ENCODE results near the gene PDLIM1. TPM values are rescaled to one million over a fixed set of nuclear protein-coding genes. Genes with fewer than 3 reads are reported as not detected.

PDLIM1 gene
- polyA plus RNA-seq, 1 donor (not counting 4 experiments of a cell fraction or from before 2014, with no cell fraction given) = 298 TPM

- TF ChIP-seq EZH2 (IDR thresholded peaks at IDR 0.05; ENCODE audit: low read length) = no peak
- TF ChIP-seq, protein P1, sequence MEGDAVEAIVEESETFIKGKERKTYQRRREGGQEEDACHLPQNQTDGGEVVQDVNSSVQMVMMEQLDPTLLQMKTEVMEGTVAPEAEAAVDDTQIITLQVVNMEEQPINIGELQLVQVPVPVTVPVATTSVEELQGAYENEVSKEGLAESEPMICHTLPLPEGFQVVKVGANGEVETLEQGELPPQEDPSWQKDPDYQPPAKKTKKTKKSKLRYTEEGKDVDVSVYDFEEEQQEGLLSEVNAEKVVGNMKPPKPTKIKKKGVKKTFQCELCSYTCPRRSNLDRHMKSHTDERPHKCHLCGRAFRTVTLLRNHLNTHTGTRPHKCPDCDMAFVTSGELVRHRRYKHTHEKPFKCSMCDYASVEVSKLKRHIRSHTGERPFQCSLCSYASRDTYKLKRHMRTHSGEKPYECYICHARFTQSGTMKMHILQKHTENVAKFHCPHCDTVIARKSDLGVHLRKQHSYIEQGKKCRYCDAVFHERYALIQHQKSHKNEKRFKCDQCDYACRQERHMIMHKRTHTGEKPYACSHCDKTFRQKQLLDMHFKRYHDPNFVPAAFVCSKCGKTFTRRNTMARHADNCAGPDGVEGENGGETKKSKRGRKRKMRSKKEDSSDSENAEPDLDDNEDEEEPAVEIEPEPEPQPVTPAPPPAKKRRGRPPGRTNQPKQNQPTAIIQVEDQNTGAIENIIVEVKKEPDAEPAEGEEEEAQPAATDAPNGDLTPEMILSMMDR (optimal IDR thresholded peaks at IDR 0.05 in 1 of 3, IDR thresholded peaks at IDR 0.05 in 1 of 3, conservative IDR thresholded peaks at IDR 0.05 in 1 of 3; ENCODE audit: extremely low read depth in 1 of 3, insufficient read depth in 2 of 3, low read length in 3 of 3) = no peak
- H2AFZ ChIP-seq (ENCODE audit: control insufficient read depth, low read length) = no peak overlapping the region
- H3K36me3 ChIP-seq (ENCODE audit: control insufficient read depth in 2 of 2, extremely low read depth in 1 of 2, insufficient read depth in 2 of 2, low read length in 2 of 2) = no peaks in the 10 kb centered on the region
- no peaks in the 10 kb centered on the region for H4K20me1 ChIP-seq (ENCODE audit: control insufficient read depth, extremely low read depth, insufficient read depth, low read length)
- no peak overlapping the region for H3K9ac ChIP-seq (ENCODE audit: control insufficient read depth, extremely low read depth, insufficient read depth, low read length)
- no peaks in the 10 kb centered on the region for H3K9me1 ChIP-seq (ENCODE audit: control insufficient read depth, extremely low read depth, insufficient read depth, low read length)
- no peak overlapping the region for H3K4me3 ChIP-seq (ENCODE audit: control insufficient read depth in 2 of 3, extremely low read depth in 1 of 3, insufficient read depth in 2 of 3, low read depth in 1 of 3, low read length in 3 of 3)
- DNase-seq (ENCODE audit: low read depth, low spot score) (no peak), FAIRE-seq (peak; percentile 17)
- peaks cover 5% of the 10 kb centered on the region for H3K27me3 ChIP-seq (ENCODE audit: control insufficient read depth, extremely low read depth, insufficient read depth, low read length)
- no peaks in the 10 kb centered on the region for H3K4me1 ChIP-seq (ENCODE audit: control insufficient read depth, extremely low read depth, insufficient read depth, low read length)
- dilution Hi-C loops (cut with MboI; ENCODE audit: extremely low pct_ligation_motif_present, low sequenced_read_pairs) = no loop called here
- H3K79me2 ChIP-seq (ENCODE audit: control insufficient read depth, insufficient read depth, low read length) = no peaks in the 10 kb centered on the region
- peak overlapping the region; percentile 23 for H3K4me2 ChIP-seq (ENCODE audit: control insufficient read depth, extremely low read depth, insufficient read depth, low read depth, low read length)
- H3K27ac ChIP-seq (ENCODE audit: control insufficient read depth, insufficient read depth, low read length) = no peak overlapping the region
- H3K9me3 ChIP-seq (ENCODE audit: control insufficient read depth, low read depth, low read length) = no peaks in the 10 kb centered on the region
Measured at GRCh38 chr10:95327367-95327766, 36.6 kb upstream of the PDLIM1 start.

- Histone ChIP-seq H3K27me3 (ENCODE audit: control insufficient read depth, extremely low read depth, insufficient read depth, low read length) (peaks cover 5% of the 10 kb centered on the region), H3K4me3 (ENCODE audit: control insufficient read depth in 2 of 3, extremely low read depth in 1 of 3, insufficient read depth in 2 of 3, low read depth in 1 of 3, low read length in 3 of 3) (no peak overlapping the region), H3K36me3 (ENCODE audit: control insufficient read depth in 2 of 2, extremely low read depth in 1 of 2, insufficient read depth in 2 of 2, low read length in 2 of 2) (no peaks in the 10 kb centered on the region), H3K4me2 (ENCODE audit: control insufficient read depth, extremely low read depth, insufficient read depth, low read depth, low read length) (no peak overlapping the region), H3K79me2 (ENCODE audit: control insufficient read depth, insufficient read depth, low read length) (no peaks in the 10 kb centered on the region), H2AFZ (ENCODE audit: control insufficient read depth, low read length) (no peak overlapping the region), H3K27ac (ENCODE audit: control insufficient read depth, insufficient read depth, low read length) (no peak overlapping the region), H3K9me3 (ENCODE audit: control insufficient read depth, low read depth, low read length) (no peaks in the 10 kb centered on the region), H3K4me1 (ENCODE audit: control insufficient read depth, extremely low read depth, insufficient read depth, low read length) (no peaks in the 10 kb centered on the region), H4K20me1 (ENCODE audit: control insufficient read depth, extremely low read depth, insufficient read depth, low read length) (no peaks in the 10 kb centered on the region), H3K9me1 (ENCODE audit: control insufficient read depth, extremely low read depth, insufficient read depth, low read length) (no peaks in the 10 kb centered on the region), H3K9ac (ENCODE audit: control insufficient read depth, extremely low read depth, insufficient read depth, low read length) (no peak overlapping the region)
- dilution Hi-C loops (cut with MboI; ENCODE audit: extremely low pct_ligation_motif_present, low sequenced_read_pairs) = no loop called here
- DNase-seq (ENCODE audit: low read depth, low spot score) = no peak
- no peak for TF ChIP-seq EZH2 (IDR thresholded peaks at IDR 0.05; ENCODE audit: low read length)
- TF ChIP-seq, protein P1 (optimal IDR thresholded peaks at IDR 0.05 in 1 of 3, IDR thresholded peaks at IDR 0.05 in 1 of 3, conservative IDR thresholded peaks at IDR 0.05 in 1 of 3; ENCODE audit: extremely low read depth in 1 of 3, insufficient read depth in 2 of 3, low read length in 3 of 3) = no peak
- no peak for FAIRE-seq
Measured at GRCh38 chr10:95326396-95326795, 35.6 kb upstream of the PDLIM1 start.

All from keratinocyte (primary cell).